ENCODE data around the gene TUSC2. TPM values are rescaled to one million over a fixed set of nuclear protein-coding genes. Genes with fewer than 3 reads are reported as not detected.

Gene TUSC2
- total and polyA plus RNA-seq, 7 donors = 23.2 to 54.7 (median 35.5) TPM

- H3K4me3 ChIP-seq = no peak overlapping the region
- H3K4me1 ChIP-seq = peaks cover 4 to 43% (median 37%) of the 10 kb centered on the region in 4 donors
- no peak for TF ChIP-seq CTCF (IDR thresholded peaks at IDR 0.05)
- no peak for TF ChIP-seq EP300 (IDR thresholded peaks at IDR 0.05)
- no peak for TF ChIP-seq POLR2A (IDR thresholded peaks at IDR 0.05)
- TF ChIP-seq POLR2AphosphoS5 (IDR thresholded peaks at IDR 0.05) = no peak
- no peaks in the 10 kb centered on the region for H3K36me3 ChIP-seq
- intact Hi-C loops (cut with DNase I) = no loop called here
- H3K9me3 ChIP-seq = no peaks in the 10 kb centered on the region
- WGBS, 2 donors = 89 to 95% methylated on average over 2 of the region's 2 CpGs
- H3K27me3 ChIP-seq = no peaks in the 10 kb centered on the region
- H3K27ac ChIP-seq = no peak overlapping the region
- DNase-seq = peak; percentile 79
These were observed 30.6 kb downstream of the TUSC2 start for GRCh38 chr3:50297384-50297775.

GRCh38 chr3:50296721-50297383, 31.2 kb downstream of the TUSC2 start:
- intact Hi-C loops (cut with DNase I) = no loop called here
- DNase-seq = peak; percentile 68

GRCh38 chr3:50295553-50296431, 32.2 kb downstream of the TUSC2 start:
- no peaks in the 10 kb centered on the region for H3K9me3 ChIP-seq
- peak; percentile 60 for DNase-seq
- H3K36me3 ChIP-seq = no peaks in the 10 kb centered on the region
- H3K4me1 ChIP-seq = peaks cover 4 to 51% (median 41%) of the 10 kb centered on the region in 4 donors
- intact Hi-C loops (cut with DNase I) = no loop called here
- WGBS, 2 donors = 91 to 92% methylated on average over 8 of the region's 8 CpGs
- no peak overlapping the region for H3K4me3 ChIP-seq
- TF ChIP-seq CTCF (IDR thresholded peaks at IDR 0.05) = no peak
- no peak for TF ChIP-seq POLR2AphosphoS5 (IDR thresholded peaks at IDR 0.05)
- no peak for TF ChIP-seq POLR2A (IDR thresholded peaks at IDR 0.05)
- no peak for TF ChIP-seq EP300 (IDR thresholded peaks at IDR 0.05)
- H3K27ac ChIP-seq = no peak overlapping the region
- H3K27me3 ChIP-seq = no peaks in the 10 kb centered on the region

More at GRCh38 chr3:50296721-50297383, 31.2 kb downstream of the TUSC2 start:
- H3K36me3 ChIP-seq = no peaks in the 10 kb centered on the region
- no peaks in the 10 kb centered on the region for H3K9me3 ChIP-seq
- no peaks in the 10 kb centered on the region for H3K27me3 ChIP-seq
- H3K4me1 ChIP-seq = peaks cover 4 to 46% (median 36%) of the 10 kb centered on the region in 4 donors
- WGBS, 2 donors = 94% methylated on average over 18 of the region's 18 CpGs
- TF ChIP-seq POLR2A (IDR thresholded peaks at IDR 0.05) = no peak
- no peak for TF ChIP-seq POLR2AphosphoS5 (IDR thresholded peaks at IDR 0.05)
- no peak for TF ChIP-seq CTCF (IDR thresholded peaks at IDR 0.05)
- no peak for TF ChIP-seq EP300 (IDR thresholded peaks at IDR 0.05)
- H3K27ac ChIP-seq = no peak overlapping the region
- H3K4me3 ChIP-seq = no peak overlapping the region

- 95% methylated on average over 22 of the region's 22 CpGs for WGBS, 2 donors
- Histone ChIP-seq H3K4me3 (no peak overlapping the region), H3K4me1 (peaks cover 4 to 47% (median 37%) of the 10 kb centered on the region in 4 donors), H3K9me3 (no peaks in the 10 kb centered on the region), H3K27me3 (no peaks in the 10 kb centered on the region), H3K27ac (no peak overlapping the region), H3K36me3 (peaks cover 1 to 8% (median 5%) of the 10 kb centered on the region in 4 donors)
- intact Hi-C loops (cut with DNase I) = no loop called here
- TF ChIP-seq POLR2A (IDR thresholded peaks at IDR 0.05) = no peak
- no peak for TF ChIP-seq EP300 (IDR thresholded peaks at IDR 0.05)
- TF ChIP-seq CTCF (IDR thresholded peaks at IDR 0.05) = no peak
- TF ChIP-seq POLR2AphosphoS5 (IDR thresholded peaks at IDR 0.05) = no peak
- peak; percentile 67 for DNase-seq
These were observed 33.3 kb downstream of the TUSC2 start for GRCh38 chr3:50294492-50295403.
